Immature natural killer cell (primary cell): ENCODE results near the gene ST8SIA5. TPM values are rescaled to one million over a fixed set of nuclear protein-coding genes. Genes with fewer than 3 reads are reported as not detected.

ENCODE experiments used
- DNase-seq, 3 donors: peaks; one replicate each; pipeline ENCODE4 v3.0.0; 2022; ENCODE audit warnings: mixed read lengths in 1 of 3
- H3K27ac Mint-ChIP-seq, 6 donors: one replicate each; pipeline ENCODE4 v1.8.0; 2020; ENCODE audit warnings: mixed read lengths in 6 of 6, mild to moderate bottlenecking in 5 of 6, inconsistent platforms in 4 of 6, moderate library complexity in 3 of 6
- H3K27me3 Mint-ChIP-seq, 3 donors: one replicate each; pipeline ENCODE4 v1.8.0; 2020 to 2021; ENCODE audit warnings: low read depth in 3 of 3, mild to moderate bottlenecking in 3 of 3, mixed read lengths in 3 of 3, moderate library complexity in 3 of 3, inconsistent platforms in 1 of 3
- H3K36me3 Mint-ChIP-seq, 3 donors: one replicate each; pipeline ENCODE4 v1.8.0; 2020; ENCODE audit warnings: mixed read lengths in 3 of 3, inconsistent platforms in 2 of 3, mild to moderate bottlenecking in 2 of 3
- H3K4me1 Mint-ChIP-seq, 2 donors: one replicate each; pipeline ENCODE4 v1.8.0; 2020; ENCODE audit warnings: inconsistent platforms in 2 of 2, mild to moderate bottlenecking in 2 of 2, mixed read lengths in 2 of 2, moderate library complexity in 1 of 2
- H3K4me3 Mint-ChIP-seq, 5 donors: one replicate each; pipeline ENCODE4 v1.8.0; 2020; ENCODE audit warnings: mild to moderate bottlenecking in 5 of 5, mixed read lengths in 5 of 5, inconsistent platforms in 3 of 5, moderate library complexity in 3 of 5
- H3K9me3 Mint-ChIP-seq, 6 donors: one replicate each; pipeline ENCODE4 v1.8.0; 2020; ENCODE audit warnings: mild to moderate bottlenecking in 6 of 6, mixed read lengths in 6 of 6, inconsistent platforms in 4 of 6, moderate library complexity in 3 of 6
- polyA plus RNA-seq, 3 donors: library from polyadenylated mRNA; unstranded; fragments of 300-500 nt; fragmentation: Illumina TruSeq; gene quantifications; one replicate each; pipeline ENCODE4 v1.2.3, GENCODE V29; 2021

ST8SIA5 gene
- polyA plus RNA-seq, 3 donors from 2014 or later, result not detected

DNA sequence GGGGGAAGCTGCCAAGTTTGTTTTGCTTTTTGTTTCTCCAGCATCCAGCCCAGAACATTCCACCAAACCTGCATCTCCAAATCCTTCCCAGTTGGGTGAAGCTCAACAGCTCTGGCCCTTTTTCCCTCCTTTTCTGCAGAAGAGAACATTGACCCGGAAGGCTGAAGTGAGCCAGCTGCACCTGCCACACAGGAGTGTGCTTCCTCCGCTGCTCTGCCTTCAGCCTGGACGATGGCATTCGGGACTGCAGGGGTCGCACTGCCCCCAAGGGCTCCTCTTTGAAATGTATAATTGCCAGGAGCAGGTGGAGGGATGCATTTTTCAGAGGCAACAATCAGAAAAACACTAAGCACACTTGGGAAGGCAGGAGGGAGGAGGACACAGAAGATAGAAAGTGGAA, 41.8 kb downstream of the ST8SIA5 start:
- DNase-seq, result no peak
- Mint-ChIP-seq H3K4me3 (no peak overlapping the region), H3K9me3 (peaks cover 0 to 3% (median 0%) of the 10 kb centered on the region in 6 donors), H3K4me1 (no peaks in the 10 kb centered on the region), H3K27me3 (peaks cover 2 to 7% (median 5%) of the 10 kb centered on the region in 3 donors), H3K27ac (no peak overlapping the region), H3K36me3 (no peaks in the 10 kb centered on the region)

DNA sequence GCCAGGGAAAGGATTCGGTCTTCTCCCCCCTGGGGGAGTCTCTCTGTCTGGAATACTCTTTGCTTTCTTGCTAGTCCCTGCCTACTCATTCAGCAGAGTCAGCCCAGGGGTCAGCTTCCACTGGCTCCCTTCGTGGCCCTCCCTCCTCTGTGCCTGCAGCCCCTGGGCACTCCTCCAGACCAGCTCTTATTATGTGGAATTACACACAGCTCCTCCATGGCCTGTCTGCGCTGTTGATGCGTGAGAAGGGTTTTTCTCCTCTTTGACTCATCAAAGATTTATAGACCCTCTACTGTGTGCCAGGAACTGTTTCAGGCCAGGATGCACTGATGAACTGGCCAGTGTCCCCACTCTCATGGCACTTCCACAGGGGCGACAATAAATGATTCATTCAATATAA, 44.4 kb downstream of the ST8SIA5 start:
- no peaks in the 10 kb centered on the region for H3K36me3 Mint-ChIP-seq
- peaks cover 0 to 3% (median 0%) of the 10 kb centered on the region in 6 donors for H3K9me3 Mint-ChIP-seq
- no peak overlapping the region for H3K27ac Mint-ChIP-seq
- peaks cover 3 to 7% (median 6%) of the 10 kb centered on the region in 3 donors for H3K27me3 Mint-ChIP-seq
- H3K4me3 Mint-ChIP-seq, result no peak overlapping the region
- no peaks in the 10 kb centered on the region for H3K4me1 Mint-ChIP-seq
- no peak for DNase-seq

DNA sequence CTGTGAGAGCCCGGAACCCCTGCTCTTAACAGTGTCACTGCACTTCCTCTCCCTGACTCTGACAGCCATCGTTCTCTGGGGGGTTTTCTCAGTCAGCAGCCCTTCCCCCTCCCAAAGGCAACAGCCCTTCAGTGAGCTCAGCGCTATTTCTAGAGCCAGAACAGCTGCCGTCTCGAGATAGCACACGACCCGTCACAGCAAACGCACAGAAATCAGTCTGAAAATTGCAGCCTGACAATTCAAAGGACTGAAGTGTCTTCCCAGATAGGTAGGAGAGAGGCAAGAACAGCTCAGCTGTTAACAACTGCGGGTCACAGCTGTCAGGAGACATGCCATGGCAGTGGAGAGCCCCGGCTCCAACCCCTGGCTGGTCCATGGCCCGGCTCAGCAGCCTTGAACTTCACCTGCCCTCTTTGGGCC, 45.4 kb downstream of the ST8SIA5 start:
- Mint-ChIP-seq H3K9me3 (peaks cover 0 to 3% (median 0%) of the 10 kb centered on the region in 6 donors), H3K4me3 (no peak overlapping the region), H3K36me3 (no peaks in the 10 kb centered on the region), H3K27me3 (peaks cover 3 to 7% (median 5%) of the 10 kb centered on the region in 3 donors), H3K27ac (no peak overlapping the region), H3K4me1 (no peaks in the 10 kb centered on the region)
- no peak for DNase-seq

DNA sequence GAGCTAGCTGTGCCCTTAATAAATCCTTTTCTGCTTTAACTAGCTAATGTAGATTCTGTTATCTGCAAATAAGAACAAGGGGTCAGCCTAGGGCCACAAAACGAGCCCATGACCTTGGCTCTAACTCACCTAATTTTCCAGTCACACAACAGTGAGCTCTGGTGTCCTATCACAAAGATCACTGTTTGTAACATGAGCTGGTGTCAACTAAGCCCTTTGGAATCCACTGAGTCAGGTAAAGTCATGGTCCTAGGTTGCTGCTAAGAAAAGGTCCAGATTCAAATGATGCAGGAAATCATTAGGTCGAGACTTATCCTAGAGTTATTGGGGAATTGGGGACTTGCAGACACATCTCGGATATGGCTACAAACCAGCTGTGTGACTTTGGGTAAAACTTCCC, 49.9 kb downstream of the ST8SIA5 start:
- Mint-ChIP-seq H3K4me1 (no peaks in the 10 kb centered on the region), H3K27ac (no peak overlapping the region), H3K36me3 (no peaks in the 10 kb centered on the region), H3K27me3 (peaks cover 0 to 10% (median 5%) of the 10 kb centered on the region in 3 donors), H3K9me3 (no peaks in the 10 kb centered on the region), H3K4me3 (no peak overlapping the region)
- no peak for DNase-seq

DNA sequence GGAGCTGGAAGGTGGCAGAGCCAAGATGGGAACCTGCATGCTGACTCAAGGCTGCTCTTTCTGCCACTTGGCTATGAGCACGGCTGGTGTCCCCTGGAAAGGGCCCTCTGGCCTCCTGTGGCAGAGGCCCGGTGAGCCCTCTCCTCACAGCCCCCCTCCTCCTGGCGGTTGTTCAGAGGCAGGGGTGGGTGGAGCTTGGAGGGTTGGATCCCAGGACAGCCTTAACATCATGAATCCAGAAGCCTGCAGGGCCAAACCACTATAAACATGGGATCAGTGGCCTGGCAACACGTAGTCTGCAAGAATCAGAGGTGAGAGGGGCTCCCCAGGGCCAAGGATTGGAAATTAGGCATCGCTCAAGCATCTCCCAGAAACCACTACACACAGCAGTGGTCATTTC, 51.3 kb downstream of the ST8SIA5 start:
- Mint-ChIP-seq H3K27me3 (peaks cover 0 to 8% (median 4%) of the 10 kb centered on the region in 3 donors), H3K36me3 (no peaks in the 10 kb centered on the region), H3K9me3 (no peaks in the 10 kb centered on the region), H3K4me1 (no peaks in the 10 kb centered on the region), H3K4me3 (no peak overlapping the region), H3K27ac (no peak overlapping the region)
- no peak for DNase-seq

DNA sequence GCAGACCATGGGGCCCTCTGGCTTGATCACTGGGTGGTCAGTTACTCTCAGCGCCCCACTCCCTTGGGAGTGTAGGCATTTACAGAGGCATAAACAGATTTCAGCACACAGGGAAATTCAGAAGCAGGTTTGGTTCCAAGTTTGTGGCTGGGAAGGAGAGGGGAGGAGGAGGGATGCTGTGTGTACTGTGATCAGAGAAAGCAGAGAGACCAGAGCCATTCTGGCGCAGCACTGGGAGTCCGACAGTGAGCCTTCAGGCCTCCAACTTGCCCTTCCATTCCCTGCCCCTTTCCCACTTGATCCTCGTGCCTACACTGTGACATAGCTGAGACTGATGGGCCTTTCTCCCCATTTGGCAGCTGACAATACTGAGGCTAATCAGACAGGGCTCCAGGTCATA, 52.0 kb downstream of the ST8SIA5 start:
- peaks cover 0 to 8% (median 2%) of the 10 kb centered on the region in 3 donors for H3K27me3 Mint-ChIP-seq
- no peaks in the 10 kb centered on the region for H3K9me3 Mint-ChIP-seq
- no peaks in the 10 kb centered on the region for H3K36me3 Mint-ChIP-seq
- H3K4me1 Mint-ChIP-seq, result no peaks in the 10 kb centered on the region
- no peak overlapping the region for H3K4me3 Mint-ChIP-seq
- H3K27ac Mint-ChIP-seq, result no peak overlapping the region
- no peak for DNase-seq

DNA sequence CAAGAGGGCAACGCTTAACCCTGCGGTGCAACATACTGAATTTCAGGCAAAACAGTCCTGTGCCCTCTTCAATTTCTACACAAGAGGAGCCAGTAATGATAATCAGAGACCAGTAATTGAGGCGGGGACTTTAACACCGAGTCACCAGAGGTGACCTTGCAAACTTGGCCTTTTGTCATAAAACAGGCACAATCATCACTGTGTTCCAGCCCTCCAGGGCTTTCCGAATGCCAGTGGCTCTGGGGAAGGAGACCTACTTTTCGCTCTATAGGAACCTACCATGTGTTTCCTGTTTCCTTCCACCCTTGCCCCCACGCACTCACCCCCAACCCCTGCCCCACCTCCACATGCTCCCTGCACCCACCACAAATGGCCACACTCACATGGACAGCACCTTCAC, 52.7 kb downstream of the ST8SIA5 start:
- Mint-ChIP-seq H3K4me1 (no peaks in the 10 kb centered on the region), H3K36me3 (no peaks in the 10 kb centered on the region), H3K9me3 (no peaks in the 10 kb centered on the region), H3K27me3 (peaks cover 0 to 8% (median 2%) of the 10 kb centered on the region in 3 donors), H3K27ac (no peak overlapping the region), H3K4me3 (no peak overlapping the region)
- no peak for DNase-seq

DNA sequence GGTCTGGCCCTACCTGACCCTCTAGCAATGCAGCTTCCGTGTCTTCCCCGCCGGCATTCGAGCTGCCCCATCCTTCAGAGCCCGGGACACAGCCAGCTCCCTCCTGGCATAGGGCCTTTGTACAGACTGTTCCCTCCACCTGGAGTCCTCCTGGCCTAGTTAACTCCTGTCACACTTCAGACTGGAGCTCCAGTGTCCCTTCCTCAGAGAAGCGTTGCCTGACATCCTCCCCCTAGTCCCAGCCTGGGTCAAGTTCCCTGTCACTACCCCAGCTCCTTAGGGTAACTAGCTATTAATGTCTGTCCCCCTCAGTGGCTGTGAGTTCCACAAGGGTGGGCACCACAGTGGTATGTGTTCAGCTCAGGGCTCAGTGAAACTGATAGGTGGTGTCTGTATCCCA, 54.4 kb downstream of the ST8SIA5 start:
- no peaks in the 10 kb centered on the region for H3K9me3 Mint-ChIP-seq
- no peak overlapping the region for H3K4me3 Mint-ChIP-seq
- H3K36me3 Mint-ChIP-seq, result peaks cover 0 to 4% (median 0%) of the 10 kb centered on the region in 3 donors

DNA sequence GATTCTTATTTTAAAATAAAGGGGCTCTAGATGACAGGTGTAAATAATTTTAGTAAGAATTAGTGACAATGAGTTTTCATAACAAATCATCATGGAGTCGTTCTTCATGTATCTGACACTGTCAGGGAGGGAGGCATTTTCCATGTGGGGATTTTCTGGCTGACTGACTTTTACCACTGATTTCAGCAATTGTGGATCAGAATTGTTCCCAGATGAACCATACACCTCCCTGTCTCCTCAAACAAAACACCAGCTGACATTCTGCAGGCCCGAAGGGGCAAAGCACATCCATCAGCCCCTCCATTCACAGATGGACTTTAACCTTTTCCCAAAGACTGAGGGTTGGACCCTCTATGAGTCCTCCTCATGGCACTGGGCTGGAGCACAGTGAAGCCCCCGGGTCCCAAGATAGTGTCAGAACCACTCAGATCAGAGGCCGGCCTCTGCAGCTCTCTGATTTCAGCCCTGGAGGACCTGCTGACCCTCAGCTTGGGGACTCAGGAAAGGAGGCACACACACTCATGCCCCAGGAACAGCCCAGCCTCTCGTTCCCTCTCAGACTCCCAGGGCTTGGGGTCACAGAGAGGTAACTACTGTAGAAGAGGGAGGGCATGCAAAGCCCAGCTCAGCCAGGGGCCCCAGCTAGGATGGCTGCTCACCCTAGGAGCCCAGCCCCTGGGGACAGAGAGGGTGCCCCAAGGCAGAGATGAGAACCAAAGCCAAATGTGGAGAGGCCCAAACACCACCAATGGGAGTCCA, 56.6 kb downstream of the ST8SIA5 start:
- no peak for DNase-seq
- Mint-ChIP-seq H3K4me3 (no peak overlapping the region), H3K27me3 (peaks cover 3 to 6% (median 4%) of the 10 kb centered on the region in 3 donors), H3K27ac (no peak overlapping the region), H3K9me3 (no peaks in the 10 kb centered on the region), H3K36me3 (peaks cover 0 to 4% (median 0%) of the 10 kb centered on the region in 3 donors), H3K4me1 (no peaks in the 10 kb centered on the region)

More for the DNA sequence above, 54.4 kb downstream of the ST8SIA5 start:
- Mint-ChIP-seq H3K27ac (no peak overlapping the region), H3K4me1 (no peaks in the 10 kb centered on the region), H3K27me3 (peaks cover 3 to 5% (median 4%) of the 10 kb centered on the region in 3 donors)
- DNase-seq, result no peak

DNA sequence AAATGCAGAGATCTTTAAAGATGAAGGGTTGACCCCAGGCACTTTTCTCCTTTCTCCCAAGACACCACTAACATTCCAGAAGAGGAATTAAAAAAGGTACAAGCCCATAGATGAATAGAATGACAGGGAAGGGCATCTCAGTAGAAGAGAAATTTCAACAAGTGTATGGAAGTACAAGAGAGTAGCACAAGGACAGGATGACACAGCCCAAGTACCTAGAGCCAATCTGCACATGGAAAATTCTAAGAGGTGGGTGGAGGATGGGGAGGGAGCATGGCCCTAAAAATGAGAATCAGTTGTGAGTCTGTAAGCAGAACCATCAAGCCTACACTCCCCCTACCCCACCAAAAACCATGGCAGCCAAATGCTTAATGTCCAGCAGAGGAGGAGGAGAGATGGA, 60.2 kb downstream of the ST8SIA5 start:
- Mint-ChIP-seq H3K36me3 (peaks cover 0 to 4% (median 0%) of the 10 kb centered on the region in 3 donors), H3K4me3 (no peak overlapping the region)

DNA sequence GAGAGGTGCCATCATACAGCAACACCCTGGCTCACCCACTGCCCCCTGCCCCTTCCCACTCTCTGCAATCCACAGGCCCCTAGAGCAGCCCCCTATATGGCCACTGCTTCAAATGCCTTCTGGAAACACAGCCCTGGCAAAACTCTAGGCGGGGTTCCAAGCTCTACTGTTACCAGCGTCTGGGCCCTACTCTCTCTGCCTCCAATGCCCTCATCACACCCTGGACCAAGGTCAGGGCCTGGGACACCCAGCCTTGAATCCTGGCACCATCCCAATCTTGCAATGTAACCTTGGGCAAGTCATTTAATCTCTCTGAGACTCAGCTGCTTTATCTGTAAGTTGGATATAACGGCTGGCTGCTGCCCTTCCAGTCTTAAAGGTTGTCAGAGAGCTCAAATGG, 60.6 kb downstream of the ST8SIA5 start:
- H3K27me3 Mint-ChIP-seq, result peaks cover 2 to 5% (median 4%) of the 10 kb centered on the region in 3 donors
- H3K4me3 Mint-ChIP-seq, result no peak overlapping the region
- peaks cover 0 to 4% (median 0%) of the 10 kb centered on the region in 3 donors for H3K36me3 Mint-ChIP-seq
- no peaks in the 10 kb centered on the region for H3K9me3 Mint-ChIP-seq
- H3K27ac Mint-ChIP-seq, result no peak overlapping the region
- H3K4me1 Mint-ChIP-seq, result no peaks in the 10 kb centered on the region
- no peak for DNase-seq

More for the DNA sequence above, 60.2 kb downstream of the ST8SIA5 start:
- no peaks in the 10 kb centered on the region for H3K9me3 Mint-ChIP-seq
- H3K27ac Mint-ChIP-seq, result no peak overlapping the region
- DNase-seq, result no peak
- no peaks in the 10 kb centered on the region for H3K4me1 Mint-ChIP-seq
- peaks cover 2 to 5% (median 4%) of the 10 kb centered on the region in 3 donors for H3K27me3 Mint-ChIP-seq

DNA sequence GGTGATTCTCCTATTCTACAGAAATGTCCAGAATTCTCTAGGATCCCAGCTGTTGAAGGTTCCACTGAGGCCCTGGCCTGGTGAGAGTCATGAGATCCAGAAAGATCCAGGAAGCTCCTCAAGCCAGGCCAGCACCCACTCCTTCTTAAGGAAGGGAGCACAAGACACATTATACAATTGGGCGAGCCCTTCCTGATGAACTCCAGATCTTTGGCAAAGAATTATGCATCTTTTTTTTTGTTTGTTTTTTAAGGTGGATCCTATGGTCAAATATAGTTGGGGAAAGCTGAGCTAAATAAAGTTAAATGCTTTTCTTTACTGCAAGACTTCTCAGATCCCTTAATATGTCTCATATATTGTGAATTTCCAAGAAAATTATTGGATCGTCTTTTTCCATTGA, 62.9 kb downstream of the ST8SIA5 start:
- peaks cover 0 to 4% (median 0%) of the 10 kb centered on the region in 3 donors for H3K36me3 Mint-ChIP-seq
- H3K4me3 Mint-ChIP-seq, result no peak overlapping the region
- no peaks in the 10 kb centered on the region for H3K4me1 Mint-ChIP-seq
- H3K9me3 Mint-ChIP-seq, result no peaks in the 10 kb centered on the region
- DNase-seq, result no peak
- peaks cover 2 to 6% (median 5%) of the 10 kb centered on the region in 3 donors for H3K27me3 Mint-ChIP-seq
- no peak overlapping the region for H3K27ac Mint-ChIP-seq

DNA sequence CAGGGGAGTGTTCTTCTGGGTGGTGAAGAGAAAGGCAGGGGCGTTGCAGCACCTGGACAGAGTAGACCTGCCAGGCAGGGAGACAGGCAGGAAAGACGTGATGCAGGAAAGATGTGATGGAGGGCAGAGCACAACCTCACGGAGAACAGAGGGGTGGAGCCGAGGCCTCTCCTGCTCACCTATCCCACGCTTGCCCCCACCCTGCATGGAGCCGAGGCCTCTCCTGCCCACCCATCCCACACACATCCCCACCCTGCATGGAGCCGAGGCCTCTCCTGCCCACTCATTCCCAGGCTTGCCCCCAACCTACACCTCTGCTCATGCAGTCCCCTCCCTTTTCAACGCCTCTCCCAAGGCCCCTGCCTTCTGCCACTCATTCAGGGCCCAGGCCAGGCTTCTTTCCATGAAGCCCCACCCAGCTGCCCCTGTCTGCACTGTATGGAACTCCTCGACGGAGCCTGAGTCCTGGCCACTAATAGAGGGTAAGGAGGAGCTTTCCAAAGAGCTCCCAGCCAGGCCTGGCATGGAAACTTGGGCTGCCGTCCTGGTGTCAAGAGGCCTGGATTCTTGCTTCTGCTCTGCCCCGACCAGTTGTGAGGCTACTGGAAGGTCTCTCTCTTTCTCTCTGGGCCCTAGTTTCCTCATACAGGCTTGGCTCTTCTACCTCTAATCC, 67.9 kb downstream of the ST8SIA5 start:
- H3K4me3 Mint-ChIP-seq, result no peak overlapping the region
- no peak overlapping the region for H3K27ac Mint-ChIP-seq
- no peaks in the 10 kb centered on the region for H3K4me1 Mint-ChIP-seq
- DNase-seq, result no peak
- no peaks in the 10 kb centered on the region for H3K9me3 Mint-ChIP-seq
- H3K27me3 Mint-ChIP-seq, result peaks cover 0 to 2% (median 2%) of the 10 kb centered on the region in 3 donors
- H3K36me3 Mint-ChIP-seq, result no peaks in the 10 kb centered on the region

DNA sequence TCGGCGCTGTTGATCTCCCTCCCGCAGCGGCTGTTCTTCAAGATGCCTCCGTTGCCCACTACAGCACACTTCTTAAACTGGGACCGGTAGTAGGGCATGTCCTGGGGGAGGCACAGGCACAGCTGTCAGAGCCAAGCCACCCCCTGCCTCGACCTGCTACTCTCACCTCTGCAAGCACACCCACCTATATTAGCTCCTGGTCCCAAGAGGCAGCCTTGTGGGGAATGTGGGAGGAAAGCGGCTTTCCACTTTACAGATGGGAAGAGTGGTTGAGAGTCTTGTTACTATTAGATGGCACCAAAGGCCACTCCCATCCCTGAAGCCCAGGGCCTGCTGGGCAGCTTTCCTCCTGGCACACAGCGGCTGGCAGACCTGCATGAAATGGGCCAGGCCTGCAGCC, 70.7 kb downstream of the ST8SIA5 start:
- Mint-ChIP-seq H3K9me3 (no peaks in the 10 kb centered on the region), H3K4me3 (no peak overlapping the region), H3K36me3 (no peaks in the 10 kb centered on the region), H3K27me3 (peaks cover 0 to 2% (median 2%) of the 10 kb centered on the region in 3 donors), H3K4me1 (no peaks in the 10 kb centered on the region), H3K27ac (no peak overlapping the region)
- no peak for DNase-seq
